H1 (cell line): ENCODE measurements around the gene AICDA. TPM values are rescaled to one million over a fixed set of nuclear protein-coding genes. Genes with fewer than 3 reads are reported as not detected.
A peak's percentile ranks its signal among the peaks of the same experiment; 100 is the strongest.

Source experiments
- CTCF ChIA-PET: fragments of 300-600 bp; sonication (Branson Sonifier 250); formaldehyde crosslinking; loops from one replicate; lab custom pipeline; 2021; ENCODE audit not compliant: partially characterized antibody; lab: Charles Lee
- POLR2A ChIA-PET: fragments of 300-600 bp; sonication (Branson Sonifier 250); formaldehyde crosslinking; loops from one replicate; lab custom pipeline; 2021; ENCODE audit warnings: inconsistent platforms; ENCODE audit not compliant: partially characterized antibody; lab: Charles Lee
- DNase-seq, 2 experiments: peaks; one replicate each; pipeline versions ENCODE4 v3.0.0 to v3.0.0-alpha.2; 2010 to 2022; ENCODE audit warnings: low spot score in 2 of 2, low read depth in 1 of 2, mixed read lengths in 1 of 2
- FAIRE-seq: peaks from 2 replicates; lab custom pipeline; 2011; peaks lifted over from hg19 to GRCh38; lab: Jason Lieb, UNC
- H2AFZ ChIP-seq: 2 replicates; pipeline ENCODE4 v1.8.1; 2012; ENCODE audit warnings: low read length, inconsistent platforms
- H2AK5ac ChIP-seq: 2 replicates; pipeline ENCODE4 v1.6.1; 2013; ENCODE audit warnings: low read depth, low read length
- H2BK120ac ChIP-seq: replicated peaks from 2 replicates; pipeline ENCODE3; 2013; ENCODE audit warnings: low read depth, low read length, inconsistent platforms
- H2BK12ac ChIP-seq: 2 replicates; pipeline ENCODE4 v1.6.1; 2013; ENCODE audit warnings: low read depth, low read length
- H2BK15ac ChIP-seq: 2 replicates; pipeline ENCODE4 v1.6.1; 2013; ENCODE audit warnings: low read length
- H2BK20ac ChIP-seq: 2 replicates; pipeline ENCODE4 v1.6.1; 2013; ENCODE audit warnings: low read length
- H2BK5ac ChIP-seq: 2 replicates; pipeline ENCODE4 v1.6.1; 2013; ENCODE audit warnings: low read depth, low read length
- H3K14ac ChIP-seq: 2 replicates; pipeline ENCODE4 v1.6.1; 2013; ENCODE audit warnings: inconsistent platforms; ENCODE audit not compliant: insufficient read length
- H3K18ac ChIP-seq: 2 replicates; pipeline ENCODE4 v1.6.1; 2013; ENCODE audit warnings: low read length; ENCODE audit errors: extremely low read depth
- H3K23ac ChIP-seq: 2 replicates; pipeline ENCODE4 v1.6.1; 2013; ENCODE audit warnings: inconsistent platforms; ENCODE audit not compliant: insufficient read length
- H3K23me2 ChIP-seq: 2 replicates; pipeline ENCODE4 v1.6.1; 2013; ENCODE audit warnings: low read depth, low read length
- H3K27ac ChIP-seq: 2 replicates; pipeline ENCODE4 v1.6.1; 2011; ENCODE audit warnings: low read depth, low read length, inconsistent platforms
- H3K27me3 ChIP-seq, 4 experiments: replicated peaks in 1 of 4; 1 replicate in 1 of 4; 2 replicates in 3 of 4; pipeline versions ENCODE4 v1.6.1 to v1.8.1; 2011 to 2013; ENCODE audit warnings: low read length in 3 of 4, mild to moderate bottlenecking in 3 of 4, inconsistent platforms in 2 of 4, mixed read lengths in 2 of 4, moderate library complexity in 1 of 4; ENCODE audit not compliant: control insufficient read depth in 3 of 4, insufficient read depth in 3 of 4; ENCODE audit errors: extremely low read depth in 1 of 4
- H3K36me3 ChIP-seq, 4 experiments: 2 replicates each; pipeline versions ENCODE4 v1.6.1 to v1.8.1; 2011 to 2013; ENCODE audit warnings: mild to moderate bottlenecking in 4 of 4, low read length in 3 of 4, moderate library complexity in 2 of 4, control low read depth in 1 of 4, inconsistent platforms in 1 of 4; ENCODE audit not compliant: insufficient read depth in 4 of 4, control insufficient read depth in 2 of 4
- H3K4ac ChIP-seq: replicated peaks from 2 replicates; pipeline ENCODE3; 2013; ENCODE audit warnings: low read length, low read depth, mixed read lengths, inconsistent platforms; ENCODE audit not compliant: insufficient read length
- H3K4me1 ChIP-seq, 4 experiments: replicated peaks in 1 of 4; 1 replicate in 1 of 4; 2 replicates in 3 of 4; pipeline versions ENCODE4 v1.6.1 to v1.8.1; 2011 to 2013; ENCODE audit warnings: low read length in 3 of 4, inconsistent platforms in 2 of 4, mixed read lengths in 1 of 4; ENCODE audit not compliant: insufficient read depth in 4 of 4, control insufficient read depth in 3 of 4
- H3K4me2 ChIP-seq, 2 experiments: 2 replicates each; pipeline versions ENCODE4 v1.6.1 to v1.8.1; 2011 to 2013; ENCODE audit warnings: low read depth in 2 of 2, low read length in 2 of 2, control low read depth in 1 of 2, inconsistent platforms in 1 of 2, mild to moderate bottlenecking in 1 of 2; ENCODE audit not compliant: insufficient read depth in 1 of 2
- H3K4me3 ChIP-seq, 4 experiments: fragments of 200-600, 300-600 bp in 1 of 4; sonication (generic), shearing (Covaris generic), sonication (Bioruptor Twin) in 1 of 4; 2 replicates each; pipeline versions ENCODE4 v1.5.1 to v1.8.1; 2011 to 2016; ENCODE audit warnings: low read length in 4 of 4, low read depth in 3 of 4, control low read depth in 2 of 4, inconsistent platforms in 2 of 4, mild to moderate bottlenecking in 2 of 4, mixed read lengths in 1 of 4, moderate library complexity in 1 of 4; ENCODE audit not compliant: insufficient read depth in 2 of 4; ENCODE audit errors: extremely low read depth in 1 of 4
- H3K56ac ChIP-seq: replicated peaks from 2 replicates; pipeline ENCODE3; 2013; ENCODE audit warnings: low read depth, mild to moderate bottlenecking, mixed read lengths, low read length, inconsistent platforms; ENCODE audit not compliant: insufficient read length
- H3K79me1 ChIP-seq: 2 replicates; pipeline ENCODE4 v1.6.1; 2013; ENCODE audit warnings: low read depth, low read length, control low read depth
- H3K79me2 ChIP-seq, 2 experiments: 2 replicates each; pipeline versions ENCODE4 v1.6.1 to v1.8.1; 2012 to 2013; ENCODE audit warnings: low read length in 2 of 2, mild to moderate bottlenecking in 2 of 2, inconsistent platforms in 1 of 2; ENCODE audit not compliant: insufficient read depth in 2 of 2, control insufficient read depth in 1 of 2
- H3K9ac ChIP-seq, 4 experiments: replicated peaks in 1 of 4; 1 replicate in 1 of 4; 2 replicates in 3 of 4; pipeline versions ENCODE4 v1.6.1 to v1.8.1; 2011 to 2013; ENCODE audit warnings: low read depth in 3 of 4, low read length in 3 of 4, control low read depth in 2 of 4, mild to moderate bottlenecking in 2 of 4, moderate library complexity in 2 of 4, inconsistent platforms in 1 of 4; ENCODE audit errors: extremely low read depth in 1 of 4
- H3K9me3 ChIP-seq, 2 experiments: 2 replicates each; pipeline versions ENCODE4 v1.6.1 to v1.8.1; 2012 to 2013; ENCODE audit warnings: mild to moderate bottlenecking in 2 of 2, moderate library complexity in 2 of 2, control low read depth in 1 of 2, inconsistent platforms in 1 of 2, low read depth in 1 of 2, low read length in 1 of 2, mixed read lengths in 1 of 2; ENCODE audit not compliant: insufficient read depth in 2 of 2
- H4K20me1 ChIP-seq, 2 experiments: replicated peaks in 1 of 2; 2 replicates each; pipeline versions ENCODE3 to v1.8.1; 2011 to 2013; ENCODE audit warnings: inconsistent platforms in 2 of 2, low read length in 2 of 2, mild to moderate bottlenecking in 1 of 2; ENCODE audit not compliant: insufficient read depth in 2 of 2, control insufficient read depth in 1 of 2
- H4K5ac ChIP-seq: 2 replicates; pipeline ENCODE4 v1.6.1; 2013; ENCODE audit warnings: low read length, low read depth, mixed read lengths, inconsistent platforms; ENCODE audit not compliant: insufficient read length
- H4K8ac ChIP-seq: 2 replicates; pipeline ENCODE4 v1.8.0; 2013; ENCODE audit warnings: mild to moderate bottlenecking, moderate library complexity, low read length, inconsistent platforms; ENCODE audit not compliant: insufficient read depth; ENCODE audit errors: extremely low read depth
- H4K91ac ChIP-seq: replicated peaks from 2 replicates; pipeline ENCODE3; 2013; ENCODE audit warnings: low read length, mixed read lengths, inconsistent platforms; ENCODE audit not compliant: insufficient read length
- CTCF ChIP-seq, 3 experiments: IDR thresholded peaks; 1 replicate in 2 of 3; 2 replicates in 1 of 3; pipeline versions ENCODE4 v1.5.1 to v1.6.1; 2011; ENCODE audit warnings: low read length in 3 of 3, mild to moderate bottlenecking in 3 of 3, inconsistent platforms in 2 of 3, low read depth in 1 of 3, moderate library complexity in 1 of 3; ENCODE audit not compliant: insufficient read depth in 1 of 3; ENCODE audit errors: control extremely low read depth in 1 of 3
- RNF2 ChIP-seq: fragments of 200-900, 300-1000 bp; sonication (generic); IDR thresholded peaks from 2 replicates; pipeline ENCODE4 v1.7.1; 2016; ENCODE audit warnings: borderline replicate concordance, low read depth, mild to moderate bottlenecking, antibody characterized with exemption, low read length; ENCODE audit not compliant: poor library complexity, severe bottlenecking; ENCODE audit errors: missing control alignments
- polyA plus RNA-seq, 7 experiments: library from polyadenylated mRNA; depleted of rRNA in 3 of 7; stranded (reverse) in 5 of 7; unstranded in 2 of 7; fragments of >200 nt in 5 of 7; fragments of 200-250 nt in 2 of 7; gene quantifications; 1 replicate in 5 of 7; 2 replicates in 1 of 7; 4 replicates in 1 of 7; pipeline versions ENCODE4 v1.2.1 to v1.2.3, GENCODE V29; 2011 to 2013; ENCODE audit warnings: missing spikeins in 2 of 7, mixed read lengths in 2 of 7
- total RNA-seq: library from RNA; stranded (reverse); fragmentation: NEBNext Ultra II Directional; extraction: Animal tissue kit (Norgen Biotek cat#: 25700); gene quantifications from 2 replicates; pipeline ENCODE4 v1.2.1, GENCODE V29; 2021

AICDA gene
- total and polyA plus RNA-seq, 2 of the 8 experiments (the other 6 are each of a cell fraction or from before 2014, with no cell fraction given): not detected

GRCh38 chr12:8566525-8566924 is 46.1 kb downstream of the AICDA start:
- Histone ChIP-seq H4K5ac (no peak overlapping the region), H2BK120ac (no peak overlapping the region), H4K20me1 (no peaks in the 10 kb centered on the region), H2BK15ac (no peak overlapping the region), H2BK20ac (no peak overlapping the region), H3K4me3 (no peak overlapping the region), H3K18ac (no peak overlapping the region), H3K4me2 (no peak overlapping the region), H3K14ac (no peak overlapping the region), H2AFZ (no peak overlapping the region), H4K91ac (no peak overlapping the region), H2AK5ac (no peak overlapping the region), H3K9ac (no peak overlapping the region), H3K79me2 (no peaks in the 10 kb centered on the region), H3K9me3 (peaks cover 8 to 13% of the 10 kb centered on the region in 2 experiments), H3K23ac (no peak overlapping the region), H3K27ac (no peak overlapping the region), H4K8ac (no peak overlapping the region), H2BK12ac (no peak overlapping the region), H3K4ac (no peak overlapping the region), H3K23me2 (no peaks in the 10 kb centered on the region), H2BK5ac (no peak overlapping the region), H3K27me3 (no peaks in the 10 kb centered on the region), H3K56ac (no peak overlapping the region), H3K36me3 (no peaks in the 10 kb centered on the region), H3K4me1 (peaks cover 0 to 11% (median 6%) of the 10 kb centered on the region in 4 experiments; a peak in 6 of 7 replicates), H3K79me1 (no peaks in the 10 kb centered on the region)
- FAIRE-seq: peak; percentile 58
- peak in 1 of 3 experiments; percentile 29; a peak in 1 of 4 replicates for TF ChIP-seq CTCF (IDR thresholded peaks at IDR 0.05; ENCODE audit: control extremely low read depth in 1 of 3, insufficient read depth in 1 of 3, low read depth in 1 of 3, low read length in 3 of 3)
- TF ChIP-seq RNF2: no peak
- DNase-seq: no peak
- CTCF ChIA-PET: interaction anchor here (1.0 to 1.9 kb wide), 2 partner anchors 13 to 22 kb away, joined by 3 to 4 read pairs; no protein-coding TSS in a partner anchor
- POLR2A ChIA-PET: no interaction called here
